PC-9 (cell line): ENCODE results near the gene CAMTA1. TPM values are rescaled to one million over a fixed set of nuclear protein-coding genes. Genes with fewer than 3 reads are reported as not detected.

Experiments used
- BruUV-seq: library from RNA; stranded (reverse); fragments of 400-500 nt; replicated peaks from 2 replicates; lab custom pipeline; 2021; lab: Mats Ljungman, UMichigan
- CTCF ChIA-PET: fragments of 300-600 bp; sonication (Branson Sonifier 250); formaldehyde crosslinking; loops from one replicate; lab custom pipeline; 2022; ENCODE audit warnings: antibody characterized with exemption; lab: Charles Lee
- POLR2A ChIA-PET: fragments of 300-600 bp; sonication (Branson Sonifier 250); formaldehyde crosslinking; loops from one replicate; lab custom pipeline; 2022; ENCODE audit warnings: antibody characterized with exemption; ENCODE audit not compliant: unreplicated experiment; lab: Charles Lee
- DNase-seq, 2 experiments: peaks; one replicate each; pipeline versions ENCODE4 v3.0.0 to v3.0.0-alpha.2; 2015 to 2022; ENCODE audit warnings: mixed read lengths in 1 of 2
- H2AFZ ChIP-seq: fragments of 200-600 bp; sonication (generic); 2 replicates; pipeline ENCODE4 v1.8.1; 2017; ENCODE audit warnings: antibody characterized with exemption
- H3F3A ChIP-seq: fragments of 200-600 bp; sonication (generic); 2 replicates; pipeline ENCODE4 v1.8.1; 2017; ENCODE audit warnings: antibody characterized with exemption, mild to moderate bottlenecking, low read depth; ENCODE audit not compliant: insufficient read depth
- H3K27ac ChIP-seq: fragments of 200-600 bp; sonication (generic); 2 replicates; pipeline ENCODE4 v1.6.1; 2016; ENCODE audit warnings: mixed run types
- H3K27me3 ChIP-seq: fragments of 200-600 bp; sonication (generic); 2 replicates; pipeline ENCODE4 v1.6.1; 2016; ENCODE audit warnings: low read depth, mixed run types; ENCODE audit not compliant: insufficient read depth
- H3K36me3 ChIP-seq: fragments of 200-600 bp; sonication (generic); 2 replicates; pipeline ENCODE4 v1.6.1; 2016; ENCODE audit warnings: low read depth, mixed run types
- H3K4me1 ChIP-seq: fragments of 200-600 bp; sonication (generic); replicated peaks from 2 replicates; pipeline ENCODE4 v1.6.1; 2016; ENCODE audit warnings: mixed run types; ENCODE audit not compliant: insufficient read depth
- H3K4me2 ChIP-seq: fragments of 200-600 bp; sonication (generic); 2 replicates; pipeline ENCODE4 v1.6.1; 2017; ENCODE audit warnings: mixed run types
- H3K4me3 ChIP-seq: fragments of 200-600 bp; sonication (generic); 2 replicates; pipeline ENCODE4 v1.6.1; 2016; ENCODE audit warnings: mixed run types
- H3K79me2 ChIP-seq: fragments of 200-600 bp; sonication (generic); 2 replicates; pipeline ENCODE4 v1.6.1; 2017; ENCODE audit warnings: low read depth, mixed run types
- H3K9me2 ChIP-seq: fragments of 200-600 bp; sonication (generic); 2 replicates; pipeline ENCODE4 v1.8.1; 2017; ENCODE audit warnings: mild to moderate bottlenecking; ENCODE audit not compliant: insufficient read depth
- H3K9me3 ChIP-seq: fragments of 200-600 bp; sonication (generic); 2 replicates; pipeline ENCODE4 v1.8.1; 2016; ENCODE audit warnings: low read depth; ENCODE audit not compliant: insufficient read depth
- H4K20me1 ChIP-seq: fragments of 200-600 bp; sonication (generic); 2 replicates; pipeline ENCODE4 v1.8.1; 2017; ENCODE audit not compliant: insufficient read depth
- CTCF ChIP-seq: fragments of 200-600 bp; sonication (generic); conservative IDR thresholded peaks from 2 replicates; pipeline ENCODE4 v1.6.1; 2017; ENCODE audit warnings: mixed run types, antibody characterized with exemption, mild to moderate bottlenecking, moderate library complexity
- EZH2 ChIP-seq: fragments of 200-600 bp; sonication (generic); IDR thresholded peaks from 2 replicates; pipeline ENCODE4 v1.8.0; 2017; ENCODE audit warnings: antibody characterized with exemption, low read depth
- intact Hi-C: fragments of 100-400 bp; cut with micrococcal nuclease; formaldehyde crosslinking; loops from one replicate; pipeline ENCODE4 v1.10.0; 2022; ENCODE audit not compliant: unreplicated experiment
- total RNA-seq: library from RNA; stranded (reverse); gene quantifications from 2 replicates; pipeline ENCODE4 v1.2.3, GENCODE V29; 2021

The CAMTA1 gene
- total RNA-seq, 1 experiment from 2014 or later, result 72.3 TPM

GRCh38 chr1:7422966-7423365 is 637.7 kb downstream of the CAMTA1 start:
- intact Hi-C loops, result no loop called here
- TF ChIP-seq EZH2 (no peak), CTCF (no peak)
- H3K36me3 ChIP-seq, result no peaks in the 10 kb centered on the region

GRCh38 chr1:7424352-7424890 is 639.2 kb downstream of the CAMTA1 start:
- CTCF ChIA-PET, result no interaction called here
- no peaks in the 10 kb centered on the region for H3K9me3 ChIP-seq
- no peak overlapping the region for H3K4me2 ChIP-seq
- no TSS peak for BruUV-seq
- H3K79me2 ChIP-seq, result no peaks in the 10 kb centered on the region
- no peaks in the 10 kb centered on the region for H3K4me1 ChIP-seq
- no peak overlapping the region for H3K27ac ChIP-seq
- H3F3A ChIP-seq, result no peaks in the 10 kb centered on the region
- H3K4me3 ChIP-seq, result no peak overlapping the region
- no peaks in the 10 kb centered on the region for H3K36me3 ChIP-seq
- no peaks in the 10 kb centered on the region for H4K20me1 ChIP-seq
- H2AFZ ChIP-seq, result no peak overlapping the region
- intact Hi-C loops, result no loop called here
- no peaks in the 10 kb centered on the region for H3K9me2 ChIP-seq
- H3K27me3 ChIP-seq, result peaks cover 37% of the 10 kb centered on the region
- DNase-seq, result no peak
- POLR2A ChIA-PET, result no interaction called here
- TF ChIP-seq CTCF (no peak), EZH2 (no peak)

More at GRCh38 chr1:7422966-7423365, 637.7 kb downstream of the CAMTA1 start:
- Histone ChIP-seq H3K27ac (no peak overlapping the region), H3K4me1 (no peaks in the 10 kb centered on the region), H3K27me3 (peaks cover 33% of the 10 kb centered on the region), H3K79me2 (no peaks in the 10 kb centered on the region), H3K4me2 (no peak overlapping the region), H3K4me3 (no peak overlapping the region), H2AFZ (no peak overlapping the region), H3K9me2 (no peaks in the 10 kb centered on the region), H3F3A (no peaks in the 10 kb centered on the region), H3K9me3 (no peaks in the 10 kb centered on the region), H4K20me1 (no peaks in the 10 kb centered on the region)
- no peak for DNase-seq
- ChIA-PET CTCF (no interaction called here), POLR2A (no interaction called here)
- no TSS peak for BruUV-seq

GRCh38 chr1:7425229-7425628 is 640.0 kb downstream of the CAMTA1 start:
- BruUV-seq, result no TSS peak
- H3K4me2 ChIP-seq, result no peak overlapping the region
- no peaks in the 10 kb centered on the region for H4K20me1 ChIP-seq
- no peak for DNase-seq
- no peaks in the 10 kb centered on the region for H3K36me3 ChIP-seq
- peaks cover 37% of the 10 kb centered on the region for H3K27me3 ChIP-seq
- TF ChIP-seq EZH2, result no peak
- TF ChIP-seq CTCF, result no peak
- POLR2A ChIA-PET, result no interaction called here
- CTCF ChIA-PET, result no interaction called here
- no peak overlapping the region for H3K27ac ChIP-seq
- H2AFZ ChIP-seq, result no peak overlapping the region
- no peaks in the 10 kb centered on the region for H3K4me1 ChIP-seq
- intact Hi-C loops, result no loop called here
- H3K4me3 ChIP-seq, result no peak overlapping the region
- H3K9me3 ChIP-seq, result no peaks in the 10 kb centered on the region
- no peaks in the 10 kb centered on the region for H3F3A ChIP-seq
- no peaks in the 10 kb centered on the region for H3K9me2 ChIP-seq
- no peaks in the 10 kb centered on the region for H3K79me2 ChIP-seq
